SHP77 treated with DMSO at 0.1 percent for 48 hours (cell line): ENCODE measurements around the gene HMX1.

Experiments
- DNase-seq: peaks from one replicate; lab custom pipeline; 2025; lab: John Stamatoyannopoulos, UW

The HMX1 gene

DNA sequence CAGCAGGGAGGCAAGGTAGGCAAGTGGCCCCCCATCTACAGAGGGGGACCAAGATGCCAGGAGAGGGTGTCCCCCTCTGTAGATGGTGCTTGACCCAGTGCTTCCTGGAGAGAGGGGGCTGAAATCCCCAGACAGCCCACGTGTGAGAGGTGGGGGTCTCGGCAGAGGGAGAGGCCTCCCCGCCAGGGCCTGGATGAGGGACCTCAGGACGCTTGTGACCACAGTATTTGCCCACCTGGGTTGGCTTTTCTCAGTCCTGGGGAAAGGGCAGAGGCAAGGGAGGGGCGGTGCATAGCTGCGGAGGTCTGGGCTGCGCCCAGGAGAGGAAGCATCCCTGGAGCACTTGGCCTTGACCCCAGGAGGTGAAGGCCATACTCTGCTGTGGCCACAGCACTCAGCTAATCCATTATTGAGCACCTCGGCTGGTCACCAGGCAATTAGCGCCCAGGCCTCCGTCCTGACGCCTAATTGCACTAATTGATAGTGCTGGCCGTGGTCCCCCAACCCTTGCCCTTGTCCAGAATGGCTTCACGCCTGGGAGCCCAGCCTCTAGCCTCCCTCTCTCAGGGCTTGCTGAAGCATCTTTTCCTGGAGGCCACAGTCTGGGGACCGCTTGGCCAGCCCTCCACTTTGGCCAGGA, 30.7 kb downstream of the HMX1 start:
- DNase-seq, result no peak

- DNase-seq, result no peak
These were observed 31.4 kb downstream of the HMX1 start for GRCh38 chr4:8840006-8840793.

DNA sequence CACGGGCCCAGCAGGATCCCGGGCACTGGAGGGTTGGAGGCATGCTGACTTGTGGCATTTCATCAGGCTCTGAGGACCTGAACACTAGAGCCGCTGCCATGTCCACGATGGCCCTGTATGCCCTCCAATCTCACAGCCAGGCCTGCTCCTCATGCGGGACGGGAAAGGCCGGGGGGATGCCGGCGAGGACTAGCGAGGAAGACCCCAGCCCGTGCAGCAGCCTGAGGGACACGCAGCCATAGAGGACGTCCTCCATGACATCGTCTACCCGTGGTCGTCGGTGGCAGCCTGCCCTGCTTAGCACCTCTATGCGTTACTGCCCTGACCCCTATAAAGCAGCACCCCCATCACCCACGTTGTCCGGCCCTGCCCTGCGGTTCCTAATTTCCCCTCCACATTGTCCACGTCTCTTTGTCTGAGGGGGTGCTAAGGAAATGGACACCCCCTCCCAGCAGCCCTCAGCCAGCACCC, 32.6 kb downstream of the HMX1 start:
- DNase-seq, result no peak

DNA sequence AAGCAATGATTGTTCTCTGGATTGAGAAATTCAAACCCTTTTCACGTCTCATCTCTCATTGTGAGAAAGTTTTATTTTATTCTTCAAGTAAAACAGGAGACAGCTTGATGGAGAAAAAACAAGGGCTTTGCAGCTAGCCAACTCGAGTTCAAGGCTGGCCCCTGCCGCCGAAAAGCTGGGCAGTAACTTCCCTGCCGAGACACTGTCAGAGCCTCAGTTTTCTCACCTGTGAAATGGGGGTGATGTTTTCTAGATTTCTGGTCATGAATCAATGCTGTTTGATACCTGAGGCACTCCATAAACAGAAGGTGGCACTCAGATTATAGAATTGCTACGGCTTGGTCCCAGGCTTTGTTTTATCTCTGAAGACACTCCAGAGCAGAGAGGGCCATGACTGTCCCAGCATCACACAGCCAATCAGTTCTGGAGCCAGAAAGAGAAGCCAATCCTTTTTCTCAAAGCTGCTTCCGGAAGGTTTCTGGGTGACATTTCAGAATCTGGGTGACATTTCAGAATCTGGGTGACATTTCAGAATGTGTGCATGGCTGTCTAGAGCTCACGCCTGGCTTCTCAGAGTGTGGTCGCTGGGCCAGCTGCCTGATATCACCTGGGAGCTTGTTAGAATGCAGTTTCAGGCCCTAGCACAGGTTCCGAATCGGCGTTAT, 33.2 kb downstream of the HMX1 start:
- DNase-seq, result no peak

DNA sequence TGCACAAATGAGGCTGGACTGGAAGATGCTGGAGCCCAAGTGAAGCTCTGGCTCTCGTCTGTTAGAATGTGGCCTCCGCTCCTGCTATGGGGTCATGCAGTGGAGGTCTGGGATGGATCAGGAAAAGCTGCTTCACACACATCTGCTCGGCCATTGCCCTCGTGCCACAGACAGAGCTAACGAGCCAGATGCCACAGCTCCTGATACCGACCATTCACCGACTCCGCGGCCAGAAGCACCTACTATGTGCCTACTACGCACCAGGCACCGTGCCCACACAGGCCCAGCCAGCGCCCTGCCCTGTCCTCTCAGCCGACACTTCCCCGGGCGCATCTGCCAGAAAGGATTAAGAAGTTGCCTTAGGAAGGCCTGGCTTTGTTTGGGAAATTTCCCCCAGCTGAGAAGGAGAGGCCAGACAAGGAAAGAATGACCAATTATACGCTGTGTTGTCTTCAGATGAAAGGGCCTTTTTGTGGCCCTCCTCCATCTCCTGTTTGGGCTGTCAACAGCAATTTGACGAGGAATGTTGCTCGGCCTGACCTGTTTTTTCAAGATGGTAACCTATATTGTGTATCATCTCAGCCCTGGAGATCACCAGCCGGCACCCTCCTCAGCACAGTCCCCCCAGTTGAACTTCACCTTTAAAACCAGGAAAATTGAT, 34.3 kb downstream of the HMX1 start:
- DNase-seq, result no peak

DNA sequence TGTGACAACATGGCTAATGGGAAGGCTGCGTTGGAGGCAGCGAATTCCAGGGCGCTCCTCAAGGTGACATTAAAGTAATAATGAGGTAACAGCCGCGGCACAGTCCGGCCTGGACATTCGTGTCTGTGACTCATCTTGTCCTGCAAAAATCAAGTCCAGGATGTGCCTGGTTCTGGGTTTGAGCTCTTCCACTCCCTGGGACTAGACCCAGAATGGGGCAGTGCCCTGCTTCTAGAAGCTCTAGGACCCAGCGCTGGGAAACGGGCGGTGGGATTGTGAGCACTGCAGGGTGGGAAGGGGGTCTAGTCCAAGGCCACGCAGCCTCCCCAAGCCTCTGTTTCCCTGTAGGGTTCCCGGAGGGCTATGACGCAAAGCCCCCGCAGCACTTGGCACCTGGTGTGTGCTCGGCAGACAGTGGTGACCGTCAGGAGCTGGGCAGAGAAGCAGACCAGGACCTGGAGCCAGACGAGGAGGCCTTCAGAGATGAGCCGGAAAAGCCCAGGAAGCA, 34.9 kb downstream of the HMX1 start:
- no peak for DNase-seq

GRCh38 chr4:8835521-8836365, 35.9 kb downstream of the HMX1 start:
- no peak for DNase-seq

GRCh38 chr4:8834681-8835220, 36.9 kb downstream of the HMX1 start:
- DNase-seq, result no peak

DNA sequence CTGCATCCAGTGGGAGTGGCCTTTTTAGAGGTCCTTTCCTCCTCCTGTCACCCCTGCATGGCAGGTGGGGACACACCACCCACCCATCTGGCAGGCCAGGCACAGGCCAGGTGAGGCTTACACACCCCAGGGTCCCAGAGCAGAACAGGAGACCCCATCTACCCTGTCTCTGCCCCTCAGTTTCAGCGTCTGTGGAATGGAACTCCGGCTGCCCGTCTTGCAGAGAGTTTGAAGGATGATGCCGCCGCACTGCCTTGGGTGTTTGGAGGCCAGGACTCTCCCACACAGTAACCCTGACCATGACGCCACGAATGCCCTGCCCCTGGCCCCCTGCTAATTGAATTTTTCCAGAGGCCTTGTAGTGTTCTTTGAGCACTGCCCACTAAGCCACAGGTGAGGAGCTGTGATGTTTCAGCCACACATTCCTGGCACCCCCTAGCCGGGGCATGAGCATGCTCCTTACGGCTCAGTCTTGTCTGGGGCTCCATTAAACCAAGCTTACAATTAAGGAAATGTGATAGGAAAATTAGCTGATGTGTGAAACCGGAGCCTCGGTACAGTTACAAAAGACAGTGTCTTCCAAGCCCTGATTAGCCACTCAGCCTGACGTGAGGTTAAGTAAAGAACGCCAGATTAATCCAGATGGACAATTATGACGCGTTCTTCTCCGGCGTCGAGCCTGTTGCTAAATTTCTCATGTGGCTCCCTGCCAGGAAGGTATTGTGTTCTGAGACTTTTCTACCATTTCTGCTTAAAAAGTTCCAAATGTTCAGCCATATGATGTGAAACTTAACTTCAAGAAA, 39.3 kb downstream of the HMX1 start:
- DNase-seq, result no peak

- DNase-seq, result no peak
These were observed 40.2 kb downstream of the HMX1 start for GRCh38 chr4:8831221-8832112.

- no peak for DNase-seq
These were observed 40.9 kb downstream of the HMX1 start for GRCh38 chr4:8830611-8831200.

DNA sequence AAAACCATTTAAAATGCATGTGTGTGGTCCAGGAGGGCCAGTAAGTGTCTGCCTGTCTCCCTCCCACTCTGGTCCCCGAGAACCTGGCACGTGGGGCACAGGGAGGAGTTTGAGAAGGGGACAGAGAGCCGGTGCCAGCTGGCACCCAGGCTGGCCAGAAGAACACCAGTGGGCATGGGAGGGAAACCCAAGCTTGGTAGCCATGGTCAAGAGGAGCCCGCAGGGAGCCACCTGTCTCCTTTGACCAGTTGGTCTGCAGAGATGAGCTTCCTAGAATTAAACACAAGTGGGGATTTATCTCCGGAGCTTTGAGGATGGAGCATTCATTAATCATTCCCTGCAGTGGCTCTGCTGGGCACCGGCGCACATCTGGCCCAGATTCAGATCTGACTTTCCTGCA, 41.6 kb downstream of the HMX1 start:
- no peak for DNase-seq

DNA sequence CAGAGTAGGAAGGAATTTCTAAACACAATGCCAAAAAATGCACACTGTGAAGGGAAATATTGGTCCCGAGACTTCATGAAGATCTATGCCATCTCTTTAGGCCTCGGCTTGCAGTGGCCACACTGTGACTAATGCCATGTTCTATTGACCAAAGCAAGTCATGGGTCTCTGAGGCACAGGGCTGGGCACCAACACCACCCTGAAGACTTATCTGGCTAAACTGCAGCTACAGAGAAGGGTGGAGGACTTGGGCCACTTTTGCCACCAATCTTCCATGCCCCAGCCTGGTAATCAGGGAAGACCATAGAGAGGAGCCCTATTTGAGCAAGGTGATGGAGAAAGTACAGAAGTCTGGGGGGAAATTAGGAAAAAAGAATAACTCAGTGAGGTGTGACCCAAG, 42.1 kb downstream of the HMX1 start:
- no peak for DNase-seq

DNA sequence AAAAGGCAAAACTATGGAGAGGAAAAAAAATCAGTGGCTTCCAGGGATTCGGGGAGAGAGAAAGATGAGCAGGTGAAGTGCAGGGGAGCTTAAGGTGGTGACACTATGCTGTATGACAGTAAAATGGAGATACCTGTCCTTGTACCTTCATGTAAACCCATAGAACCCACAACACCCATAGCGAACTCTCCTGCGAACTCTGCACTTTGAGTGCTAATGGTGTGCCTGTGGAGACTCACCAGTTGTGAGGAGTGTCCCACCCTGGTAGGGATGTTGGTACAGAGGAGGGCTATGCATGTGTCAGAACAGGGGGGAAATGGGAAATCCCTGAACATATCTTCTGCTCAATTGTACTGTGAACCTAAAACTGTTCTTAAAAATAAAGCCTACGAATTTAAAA, 42.8 kb downstream of the HMX1 start:
- DNase-seq, result no peak

GRCh38 chr4:8821151-8821950, 50.3 kb downstream of the HMX1 start:
- no peak for DNase-seq

GRCh38 chr4:8820178-8821102, 51.2 kb downstream of the HMX1 start:
- no peak for DNase-seq
